H1 (cell line): ENCODE measurements around the gene SOHLH1. TPM values are rescaled to one million over a fixed set of nuclear protein-coding genes. Genes with fewer than 3 reads are reported as not detected.

Source experiments
- SRF ChIP-seq: IDR thresholded peaks from 2 replicates; pipeline ENCODE4 v1.6.1; 2011; ENCODE audit warnings: mild to moderate bottlenecking, low read depth, low read length, moderate library complexity
- TCF12 ChIP-seq: IDR thresholded peaks from 2 replicates; pipeline ENCODE4 v1.6.1; 2011; ENCODE audit warnings: low read depth, mild to moderate bottlenecking, low read length
- polyA plus RNA-seq, 7 experiments: library from polyadenylated mRNA; depleted of rRNA in 3 of 7; stranded (reverse) in 5 of 7; unstranded in 2 of 7; fragments of >200 nt in 5 of 7; fragments of 200-250 nt in 2 of 7; gene quantifications; 1 replicate in 5 of 7; 2 replicates in 1 of 7; 4 replicates in 1 of 7; pipeline versions ENCODE4 v1.2.1 to v1.2.3, GENCODE V29; 2011 to 2013; ENCODE audit warnings: missing spikeins in 2 of 7, mixed read lengths in 2 of 7
- total RNA-seq: library from RNA; stranded (reverse); fragmentation: NEBNext Ultra II Directional; extraction: Animal tissue kit (Norgen Biotek cat#: 25700); gene quantifications from 2 replicates; pipeline ENCODE4 v1.2.1, GENCODE V29; 2021
- TF ChIP-seq, protein P1 (sequence below), 3 experiments: IDR thresholded peaks; 1 replicate in 2 of 3; 2 replicates in 1 of 3; pipeline versions ENCODE4 v1.5.1 to v1.6.1; 2011; ENCODE audit warnings: low read length in 3 of 3, mild to moderate bottlenecking in 3 of 3, inconsistent platforms in 2 of 3, low read depth in 1 of 3, moderate library complexity in 1 of 3; ENCODE audit not compliant: insufficient read depth in 1 of 3; ENCODE audit errors: control extremely low read depth in 1 of 3

Gene SOHLH1
- total and polyA plus RNA-seq, 2 of the 8 experiments (the other 6 are each of a cell fraction or from before 2014, with no cell fraction given): 0.11 TPM; not detected in 1

GRCh38 chr9:135727257-135727875 lies 28.1 kb upstream of the SOHLH1 start (continued):
- TF ChIP-seq, protein P1, sequence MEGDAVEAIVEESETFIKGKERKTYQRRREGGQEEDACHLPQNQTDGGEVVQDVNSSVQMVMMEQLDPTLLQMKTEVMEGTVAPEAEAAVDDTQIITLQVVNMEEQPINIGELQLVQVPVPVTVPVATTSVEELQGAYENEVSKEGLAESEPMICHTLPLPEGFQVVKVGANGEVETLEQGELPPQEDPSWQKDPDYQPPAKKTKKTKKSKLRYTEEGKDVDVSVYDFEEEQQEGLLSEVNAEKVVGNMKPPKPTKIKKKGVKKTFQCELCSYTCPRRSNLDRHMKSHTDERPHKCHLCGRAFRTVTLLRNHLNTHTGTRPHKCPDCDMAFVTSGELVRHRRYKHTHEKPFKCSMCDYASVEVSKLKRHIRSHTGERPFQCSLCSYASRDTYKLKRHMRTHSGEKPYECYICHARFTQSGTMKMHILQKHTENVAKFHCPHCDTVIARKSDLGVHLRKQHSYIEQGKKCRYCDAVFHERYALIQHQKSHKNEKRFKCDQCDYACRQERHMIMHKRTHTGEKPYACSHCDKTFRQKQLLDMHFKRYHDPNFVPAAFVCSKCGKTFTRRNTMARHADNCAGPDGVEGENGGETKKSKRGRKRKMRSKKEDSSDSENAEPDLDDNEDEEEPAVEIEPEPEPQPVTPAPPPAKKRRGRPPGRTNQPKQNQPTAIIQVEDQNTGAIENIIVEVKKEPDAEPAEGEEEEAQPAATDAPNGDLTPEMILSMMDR (IDR thresholded peaks at IDR 0.05; ENCODE audit: control extremely low read depth in 1 of 3, insufficient read depth in 1 of 3, low read depth in 1 of 3, low read length in 3 of 3): no peak
- no peak for TF ChIP-seq TCF12
- TF ChIP-seq SRF: no peak
- TF ChIP-seq, all 59 proteins: peak for 0
